HEK293 (cell line): ENCODE results near the gene MLIP.

Source experiments
- CTCF ChIA-PET: fragments of 350-600 bp; formaldehyde crosslinking; extraction: SDS; loops from one replicate; lab custom pipeline; 2021; ENCODE audit warnings: antibody characterized with exemption; lab: Yijun Ruan, JAX
- POLR2A ChIA-PET: fragments of 300-600 bp; formaldehyde crosslinking; extraction: SDS; loops from one replicate; lab custom pipeline; 2020; ENCODE audit warnings: antibody characterized with exemption, inconsistent platforms; lab: Yijun Ruan, JAX
- H3K27ac ChIP-seq: fragments of 200-500 bp; sonication (Bioruptor generic); 2 replicates; pipeline ENCODE4 v1.5.1; 2014; ENCODE audit warnings: low read depth, low read length, control low read depth, inconsistent platforms; ENCODE audit errors: extremely low read depth
- H3K36me3 ChIP-seq, 2 experiments: fragments of 200-500 bp in 1 of 2; sonication (Bioruptor generic) in 1 of 2; 1 replicate in 1 of 2; 2 replicates in 1 of 2; pipeline ENCODE4 v1.5.1; 2014 to 2017; ENCODE audit warnings: inconsistent platforms in 2 of 2, low read length in 2 of 2; ENCODE audit not compliant: control insufficient read depth in 2 of 2, insufficient read depth in 1 of 2
- H3K4me1 ChIP-seq: fragments of 200-500 bp; sonication (Bioruptor generic); 2 replicates; pipeline ENCODE4 v1.5.1; 2014; ENCODE audit warnings: mild to moderate bottlenecking, low read length, inconsistent platforms; ENCODE audit not compliant: control insufficient read depth, insufficient read depth
- H3K4me3 ChIP-seq: 2 replicates; pipeline ENCODE4 v1.5.1; 2011; ENCODE audit warnings: low read depth, mild to moderate bottlenecking, control low read depth, low read length, moderate library complexity
- H3K9me3 ChIP-seq: fragments of 200-500 bp; sonication (Bioruptor generic); 2 replicates; pipeline ENCODE4 v1.5.1; 2014; ENCODE audit warnings: low read depth, low read length, inconsistent platforms; ENCODE audit not compliant: control insufficient read depth, insufficient read depth
- HOXD13 ChIP-seq: sonication (generic); formaldehyde crosslinking; IDR thresholded peaks from 2 replicates; pipeline ENCODE4 v1.8.0; 2022; ENCODE audit warnings: missing genetic modification reagents, borderline replicate concordance
- PATZ1 ChIP-seq: fragments of 450-650 bp; formaldehyde crosslinking; IDR thresholded peaks from 2 replicates; pipeline ENCODE4 v1.5.1; 2016; ENCODE audit warnings: missing biosample characterization, missing genetic modification characterization
- TRIM28 ChIP-seq: IDR thresholded peaks from 2 replicates; pipeline ENCODE4 v1.6.1; 2011; ENCODE audit warnings: low read length, control low read depth, borderline replicate concordance
- WT1 ChIP-seq: fragments of 450-650 bp; formaldehyde crosslinking; IDR thresholded peaks from 2 replicates; pipeline ENCODE4 v1.5.1; 2016; ENCODE audit warnings: missing biosample characterization, missing genetic modification characterization
- ZBTB8A ChIP-seq: fragments of 450-650 bp; formaldehyde crosslinking; IDR thresholded peaks from 2 replicates; pipeline ENCODE4 v1.5.1; 2016; ENCODE audit warnings: missing biosample characterization, missing genetic modification characterization
- ZFP3 ChIP-seq: fragments of 450-650 bp; formaldehyde crosslinking; IDR thresholded peaks from 2 replicates; pipeline ENCODE4 v1.5.1; 2016; ENCODE audit warnings: low read depth, missing biosample characterization, missing genetic modification characterization
- ZIC2 ChIP-seq: fragments of 450-650 bp; formaldehyde crosslinking; IDR thresholded peaks from 2 replicates; pipeline ENCODE4 v1.5.1; 2016; ENCODE audit warnings: missing biosample characterization, missing genetic modification characterization
- ZNF16 ChIP-seq: fragments of 450-650 bp; formaldehyde crosslinking; IDR thresholded peaks from 2 replicates; pipeline ENCODE4 v1.5.1; 2016; ENCODE audit warnings: low read depth, missing biosample characterization, missing genetic modification characterization
- ZNF223 ChIP-seq: fragments of 450-650 bp; formaldehyde crosslinking; IDR thresholded peaks from 2 replicates; pipeline ENCODE4 v1.5.1; 2016; ENCODE audit warnings: missing biosample characterization, missing genetic modification characterization
- ZNF26 ChIP-seq: fragments of 450-650 bp; formaldehyde crosslinking; IDR thresholded peaks from 2 replicates; pipeline ENCODE4 v1.5.1; 2016; ENCODE audit warnings: missing biosample characterization, missing genetic modification characterization
- ZNF292 ChIP-seq: fragments of 450-650 bp; formaldehyde crosslinking; IDR thresholded peaks from 2 replicates; pipeline ENCODE4 v1.5.1; 2016; ENCODE audit warnings: low read depth, missing biosample characterization, missing genetic modification characterization, borderline replicate concordance
- ZNF302 ChIP-seq: fragments of 450-650 bp; formaldehyde crosslinking; IDR thresholded peaks from 2 replicates; pipeline ENCODE4 v1.5.1; 2016; ENCODE audit warnings: missing biosample characterization, missing genetic modification characterization, low read depth
- ZNF394 ChIP-seq: fragments of 450-650 bp; formaldehyde crosslinking; IDR thresholded peaks from 2 replicates; pipeline ENCODE4 v1.5.1; 2016; ENCODE audit warnings: missing biosample characterization, missing genetic modification characterization, mild to moderate bottlenecking, moderate library complexity, borderline replicate concordance
- ZNF398 ChIP-seq: fragments of 450-650 bp; formaldehyde crosslinking; IDR thresholded peaks from 2 replicates; pipeline ENCODE4 v1.5.1; 2017; ENCODE audit warnings: missing biosample characterization, missing genetic modification characterization
- ZNF423 ChIP-seq: fragments of 450-650 bp; formaldehyde crosslinking; IDR thresholded peaks from 2 replicates; pipeline ENCODE4 v1.5.1; 2016; ENCODE audit warnings: missing biosample characterization, missing genetic modification characterization
- ZNF449 ChIP-seq: fragments of 450-650 bp; formaldehyde crosslinking; IDR thresholded peaks from 2 replicates; pipeline ENCODE4 v1.5.1; 2017; ENCODE audit warnings: missing biosample characterization, mild to moderate bottlenecking, missing genetic modification characterization, moderate library complexity
- ZNF488 ChIP-seq: fragments of 450-650 bp; formaldehyde crosslinking; IDR thresholded peaks from 2 replicates; pipeline ENCODE4 v1.5.1; 2016; ENCODE audit warnings: missing biosample characterization, missing genetic modification characterization
- ZNF510 ChIP-seq: fragments of 450-650 bp; formaldehyde crosslinking; IDR thresholded peaks from 2 replicates; pipeline ENCODE4 v1.5.1; 2018; ENCODE audit warnings: mild to moderate bottlenecking, missing genetic modification characterization, missing biosample characterization; ENCODE audit not compliant: insufficient replicate concordance
- ZNF530 ChIP-seq: fragments of 450-650 bp; formaldehyde crosslinking; IDR thresholded peaks from 2 replicates; pipeline ENCODE4 v1.5.1; 2016; ENCODE audit warnings: low read depth, missing biosample characterization, missing genetic modification characterization
- ZNF571 ChIP-seq: fragments of 450-650 bp; formaldehyde crosslinking; IDR thresholded peaks from 2 replicates; pipeline ENCODE4 v1.5.0; 2017; ENCODE audit warnings: missing biosample characterization, missing genetic modification characterization
- ZNF585B ChIP-seq: fragments of 450-650 bp; formaldehyde crosslinking; IDR thresholded peaks from 2 replicates; pipeline ENCODE4 v1.5.1; 2016; ENCODE audit warnings: missing biosample characterization, missing genetic modification characterization
- ZNF600 ChIP-seq: fragments of 450-650 bp; formaldehyde crosslinking; IDR thresholded peaks from 2 replicates; pipeline ENCODE4 v1.5.1; 2016; ENCODE audit warnings: missing biosample characterization, missing genetic modification characterization
- ZNF624 ChIP-seq: fragments of 450-650 bp; formaldehyde crosslinking; IDR thresholded peaks from 2 replicates; pipeline ENCODE4 v1.5.1; 2017; ENCODE audit warnings: missing biosample characterization, missing genetic modification characterization
- ZNF654 ChIP-seq: fragments of 450-650 bp; formaldehyde crosslinking; IDR thresholded peaks from 2 replicates; pipeline ENCODE4 v1.5.1; 2016; ENCODE audit warnings: low read depth, missing biosample characterization, missing genetic modification characterization
- ZNF660 ChIP-seq: fragments of 450-650 bp; IDR thresholded peaks from 2 replicates; pipeline ENCODE4 v1.5.1; 2018; ENCODE audit warnings: missing biosample characterization, mild to moderate bottlenecking, missing genetic modification characterization
- ZNF776 ChIP-seq: fragments of 450-650 bp; formaldehyde crosslinking; IDR thresholded peaks from 2 replicates; pipeline ENCODE4 v1.5.0; 2017; ENCODE audit warnings: missing biosample characterization, missing genetic modification characterization, borderline replicate concordance
- ZNF777 ChIP-seq: fragments of 450-650 bp; formaldehyde crosslinking; IDR thresholded peaks from 2 replicates; pipeline ENCODE4 v1.5.1; 2017; ENCODE audit warnings: missing biosample characterization, missing genetic modification characterization, borderline replicate concordance
- ZNF791 ChIP-seq: fragments of 450-650 bp; formaldehyde crosslinking; IDR thresholded peaks from 2 replicates; pipeline ENCODE4 v1.5.1; 2016; ENCODE audit warnings: missing biosample characterization, missing genetic modification characterization

The MLIP gene

GRCh38 chr6:54260025-54260424, 148.8 kb downstream of the MLIP start (continued):
- TF ChIP-seq ZNF292 (no peak), ZNF571 (tag by site-specific recombination) (no peak), ZNF223 (tag by site-specific recombination) (no peak), ZNF776 (tag by site-specific recombination) (no peak), ZNF488 (tag by site-specific recombination) (no peak), ZNF600 (tag by site-specific recombination) (no peak), ZNF530 (tag by site-specific recombination) (no peak)

- TF ChIP-seq ZNF791 (tag by site-specific recombination), result no peak
- no peak for TF ChIP-seq TRIM28
- H3K27ac ChIP-seq, result no peak overlapping the region
- H3K36me3 ChIP-seq, result no peaks in the 10 kb centered on the region
- ChIA-PET POLR2A (no interaction called here), CTCF (no interaction called here)
- no peaks in the 10 kb centered on the region for H3K9me3 ChIP-seq
- no peak overlapping the region for H3K4me3 ChIP-seq
- no peaks in the 10 kb centered on the region for H3K4me1 ChIP-seq
Measured at GRCh38 chr6:54262499-54262898, 151.3 kb downstream of the MLIP start.

- Histone ChIP-seq H3K9me3 (no peaks in the 10 kb centered on the region), H3K27ac (no peak overlapping the region), H3K4me3 (no peak overlapping the region), H3K4me1 (no peaks in the 10 kb centered on the region), H3K36me3 (no peaks in the 10 kb centered on the region)
- ChIA-PET CTCF (interaction anchor here (10.2 kb wide), 1 partner anchor 278 kb away, joined by 141 read pairs; no protein-coding TSS in a partner anchor), POLR2A (no interaction called here)
- TF ChIP-seq ZNF398 (tag by site-specific recombination) (no peak), ZNF394 (no peak), ZNF449 (tag by site-specific recombination) (no peak), ZNF16 (tag by site-specific recombination) (no peak), ZBTB8A (no peak), WT1 (tag by site-specific recombination) (no peak), ZNF26 (tag by site-specific recombination) (no peak), ZFP3 (tag by site-specific recombination) (no peak), ZNF585B (tag by site-specific recombination) (no peak), HOXD13 (CRISPR knock-in tag) (no peak), ZNF624 (tag by site-specific recombination) (no peak), ZIC2 (tag by site-specific recombination) (no peak), ZNF660 (no peak), ZNF423 (tag by site-specific recombination) (no peak), PATZ1 (tag by site-specific recombination) (no peak), ZNF510 (tag by site-specific recombination) (no peak), ZNF302 (tag by site-specific recombination) (no peak), ZNF654 (tag by site-specific recombination) (no peak), ZNF777 (tag by site-specific recombination) (no peak)
Measured at GRCh38 chr6:54262971-54263370, 151.7 kb downstream of the MLIP start.
